AG09309 (cell line): ENCODE data around the gene NTNG2.

Experiments
- DNase-seq: peaks from one replicate; pipeline ENCODE4 v3.0.0-alpha.2; 2010; ENCODE audit warnings: low read depth
- H3K4me3 ChIP-seq: 2 replicates; pipeline ENCODE4 v1.5.1; 2011; ENCODE audit warnings: mild to moderate bottlenecking, low read depth, low read length, moderate library complexity; ENCODE audit not compliant: control insufficient read depth
- TF ChIP-seq, protein P1 (sequence below): IDR thresholded peaks from 2 replicates; pipeline ENCODE4 v1.5.1; 2011; ENCODE audit warnings: mild to moderate bottlenecking, low read depth, low read length, inconsistent platforms; ENCODE audit not compliant: insufficient read depth, control insufficient read depth; ENCODE audit errors: missing control alignments

NTNG2 gene

DNA sequence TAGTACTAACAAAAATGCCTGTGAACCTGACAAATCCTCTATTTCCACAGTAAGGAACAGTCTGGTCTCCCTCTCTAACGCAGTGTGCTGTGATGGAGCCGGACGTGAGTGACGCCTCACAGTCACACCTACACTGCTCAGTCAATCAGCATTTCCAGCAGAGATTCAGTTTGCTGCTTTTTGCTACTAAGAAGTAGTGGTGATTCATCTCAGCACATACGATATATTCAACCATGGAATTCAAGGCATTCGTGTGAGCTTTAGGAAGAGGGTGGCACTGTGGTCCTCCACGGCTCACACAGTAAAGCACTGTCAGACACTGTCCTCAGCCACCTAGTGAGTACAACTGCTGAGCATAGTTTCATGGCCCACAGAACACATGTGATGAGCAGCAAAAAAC lies 122.0 kb downstream of the NTNG2 start:
- no peak overlapping the region for H3K4me3 ChIP-seq
- TF ChIP-seq, protein P1, sequence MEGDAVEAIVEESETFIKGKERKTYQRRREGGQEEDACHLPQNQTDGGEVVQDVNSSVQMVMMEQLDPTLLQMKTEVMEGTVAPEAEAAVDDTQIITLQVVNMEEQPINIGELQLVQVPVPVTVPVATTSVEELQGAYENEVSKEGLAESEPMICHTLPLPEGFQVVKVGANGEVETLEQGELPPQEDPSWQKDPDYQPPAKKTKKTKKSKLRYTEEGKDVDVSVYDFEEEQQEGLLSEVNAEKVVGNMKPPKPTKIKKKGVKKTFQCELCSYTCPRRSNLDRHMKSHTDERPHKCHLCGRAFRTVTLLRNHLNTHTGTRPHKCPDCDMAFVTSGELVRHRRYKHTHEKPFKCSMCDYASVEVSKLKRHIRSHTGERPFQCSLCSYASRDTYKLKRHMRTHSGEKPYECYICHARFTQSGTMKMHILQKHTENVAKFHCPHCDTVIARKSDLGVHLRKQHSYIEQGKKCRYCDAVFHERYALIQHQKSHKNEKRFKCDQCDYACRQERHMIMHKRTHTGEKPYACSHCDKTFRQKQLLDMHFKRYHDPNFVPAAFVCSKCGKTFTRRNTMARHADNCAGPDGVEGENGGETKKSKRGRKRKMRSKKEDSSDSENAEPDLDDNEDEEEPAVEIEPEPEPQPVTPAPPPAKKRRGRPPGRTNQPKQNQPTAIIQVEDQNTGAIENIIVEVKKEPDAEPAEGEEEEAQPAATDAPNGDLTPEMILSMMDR: no peak
- DNase-seq: no peak

DNA sequence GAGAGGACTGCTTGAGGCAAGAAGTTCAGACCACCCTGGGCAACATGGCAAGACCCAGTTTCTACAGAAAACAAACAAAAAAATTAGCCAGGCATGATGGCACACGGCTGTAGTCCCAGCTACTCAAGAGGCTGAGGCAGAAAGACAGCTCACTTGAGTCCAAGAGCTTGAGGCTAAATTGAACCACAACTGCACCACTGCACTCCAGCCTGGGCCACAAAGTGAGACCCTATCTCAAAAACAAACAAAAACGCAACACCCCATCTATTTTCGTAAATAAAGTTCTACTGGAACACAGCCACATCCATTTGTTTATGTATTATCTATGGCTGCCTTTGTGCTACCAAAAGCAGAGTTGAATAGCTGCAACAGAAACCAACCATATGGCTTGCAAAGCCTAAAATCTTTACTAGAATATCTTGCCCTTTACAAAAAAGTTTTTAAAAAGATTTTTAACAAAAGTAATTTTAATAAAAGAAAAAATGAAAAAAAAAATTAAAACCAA lies 125.5 kb downstream of the NTNG2 start:
- no peak for DNase-seq
- TF ChIP-seq, protein P1: no peak
- H3K4me3 ChIP-seq: no peak overlapping the region

DNA sequence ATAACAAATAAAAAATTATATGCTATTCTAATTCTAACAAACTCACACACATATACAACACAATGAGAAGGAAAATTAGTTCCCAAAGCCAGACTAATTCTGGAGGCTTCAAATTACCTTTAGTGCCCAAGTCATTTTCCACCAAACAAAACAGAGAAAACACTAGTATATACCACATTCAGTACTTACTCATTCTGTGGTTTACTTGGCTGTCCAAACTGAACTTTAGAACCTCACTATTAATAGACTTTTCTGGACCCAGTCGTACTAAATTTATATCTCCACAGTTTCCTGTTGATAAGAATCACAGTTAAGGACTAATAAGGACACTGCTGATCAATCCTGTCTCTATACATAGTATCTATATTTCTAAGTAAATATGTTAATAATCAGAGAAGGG lies 126.5 kb downstream of the NTNG2 start:
- H3K4me3 ChIP-seq: no peak overlapping the region
- peak; percentile 34 for DNase-seq
- TF ChIP-seq, protein P1: no peak

DNA sequence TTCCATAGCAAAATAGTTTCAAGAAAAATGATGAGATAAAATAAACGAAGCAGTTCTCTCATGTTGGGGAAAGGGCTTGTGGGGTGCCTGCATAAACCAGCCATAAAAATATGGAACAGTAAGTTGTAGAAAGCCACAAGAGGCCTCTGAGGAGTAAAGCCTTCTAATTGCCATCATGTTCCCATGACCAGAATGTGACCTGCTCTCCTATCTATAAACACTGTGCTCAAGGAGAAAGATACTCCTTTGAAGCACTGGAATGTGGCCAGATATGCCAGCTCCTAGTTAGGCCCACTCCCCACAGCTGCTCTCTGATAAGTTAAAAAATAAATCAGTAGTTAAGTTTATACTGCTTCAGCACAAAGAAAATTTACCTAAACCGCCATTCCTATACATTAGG lies 127.1 kb downstream of the NTNG2 start:
- H3K4me3 ChIP-seq: no peak overlapping the region
- DNase-seq: no peak
- TF ChIP-seq, protein P1: no peak

DNA sequence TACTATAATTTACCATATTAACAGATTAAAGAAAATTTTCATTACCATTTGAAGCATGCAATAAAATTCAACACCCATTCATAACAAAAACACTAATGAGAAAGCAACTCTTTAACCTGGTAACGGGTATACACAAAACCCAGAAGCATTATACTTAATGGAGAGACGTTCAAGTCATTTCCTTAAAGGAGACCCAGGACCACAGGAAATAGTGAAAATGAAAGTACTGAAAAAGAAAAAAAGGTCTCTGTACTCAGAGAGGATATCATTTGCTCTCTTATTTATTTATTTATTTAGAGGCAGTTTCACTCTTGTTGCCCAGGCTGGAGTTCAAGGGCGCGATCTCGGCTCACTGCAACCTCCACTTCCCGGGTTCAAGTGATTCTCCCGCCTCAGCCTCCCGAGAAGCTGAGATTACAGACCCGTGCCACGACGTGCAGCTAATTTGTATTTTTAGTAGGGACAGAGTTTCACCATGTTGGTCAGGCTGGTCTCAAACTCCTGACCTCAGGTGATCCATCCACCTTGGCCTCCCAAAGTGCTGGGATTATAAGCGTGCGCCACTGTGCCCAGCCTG lies 131.4 kb downstream of the NTNG2 start:
- DNase-seq: no peak
- no peak overlapping the region for H3K4me3 ChIP-seq
- TF ChIP-seq, protein P1: no peak
